Measurements from ENCODE around the gene ARSG. TPM values are rescaled to one million over a fixed set of nuclear protein-coding genes. Genes with fewer than 3 reads are reported as not detected.
"Not testable (repeated sequence)": the region's sequence is repeated elsewhere in the genome, so short reads cannot be mapped to it uniquely, and the experiment has no call there.

Gene ARSG
- total RNA-seq, 1 donor from 2014 or later = 7.4 TPM

- no peak overlapping the region for H3K4me3 Mint-ChIP-seq (ENCODE audit: unreplicated experiment)
- no peaks in the 10 kb centered on the region for H3K27me3 Mint-ChIP-seq (ENCODE audit: low read depth)
- TF ChIP-seq CTCF (IDR thresholded peaks at IDR 0.05) = no peak
- peaks cover 20% of the 10 kb centered on the region for H3K36me3 Mint-ChIP-seq (ENCODE audit: low read depth)
- no peak for DNase-seq (ENCODE audit: low spot score)
- H3K9me3 Mint-ChIP-seq (ENCODE audit: low read depth) = no peaks in the 10 kb centered on the region
- peaks cover 21% of the 10 kb centered on the region for H3K4me1 Mint-ChIP-seq (ENCODE audit: low read depth)
- H3K27ac Mint-ChIP-seq (ENCODE audit: unreplicated experiment) = no peak overlapping the region
Observed at GRCh38 chr17:68257934-68258333, 33.4 kb upstream of the ARSG start.

GRCh38 chr17:68258890-68259647 lies 32.2 kb upstream of the ARSG start:
- not testable (repeated sequence) for DNase-seq (ENCODE audit: low spot score); H3K9me3 Mint-ChIP-seq (ENCODE audit: low read depth); H3K27me3 Mint-ChIP-seq (ENCODE audit: low read depth)
- H3K4me1 Mint-ChIP-seq (ENCODE audit: low read depth) = peaks cover 27% of the 10 kb centered on the region
- peaks cover 16% of the 10 kb centered on the region for H3K36me3 Mint-ChIP-seq (ENCODE audit: low read depth)
- peak overlapping the region; percentile 61 for H3K4me3 Mint-ChIP-seq (ENCODE audit: unreplicated experiment)
- H3K27ac Mint-ChIP-seq (ENCODE audit: unreplicated experiment) = peak overlapping the region; percentile 69

- Mint-ChIP-seq H3K36me3 (ENCODE audit: low read depth) (peaks cover 13% of the 10 kb centered on the region), H3K4me1 (ENCODE audit: low read depth) (peaks cover 27% of the 10 kb centered on the region), H3K27ac (ENCODE audit: unreplicated experiment) (peak overlapping the region; percentile 49), H3K4me3 (ENCODE audit: unreplicated experiment) (peak overlapping the region; percentile 61)
- not testable (repeated sequence) for H3K27me3 Mint-ChIP-seq (ENCODE audit: low read depth); H3K9me3 Mint-ChIP-seq (ENCODE audit: low read depth); DNase-seq (ENCODE audit: low spot score)
Observed at GRCh38 chr17:68259648-68259951, 31.7 kb upstream of the ARSG start.

- no peak overlapping the region for H3K4me3 Mint-ChIP-seq (ENCODE audit: unreplicated experiment)
- H3K36me3 Mint-ChIP-seq (ENCODE audit: low read depth) = peaks cover 11% of the 10 kb centered on the region
- no peaks in the 10 kb centered on the region for H3K9me3 Mint-ChIP-seq (ENCODE audit: low read depth)
- peaks cover 27% of the 10 kb centered on the region for H3K4me1 Mint-ChIP-seq (ENCODE audit: low read depth)
- no peak for TF ChIP-seq CTCF (IDR thresholded peaks at IDR 0.05)
- no peaks in the 10 kb centered on the region for H3K27me3 Mint-ChIP-seq (ENCODE audit: low read depth)
- no peak for DNase-seq (ENCODE audit: low spot score)
- H3K27ac Mint-ChIP-seq (ENCODE audit: unreplicated experiment) = no peak overlapping the region
Observed at GRCh38 chr17:68260051-68260762, 31.1 kb upstream of the ARSG start.

GRCh38 chr17:68262467-68262866 lies 28.8 kb upstream of the ARSG start:
- DNase-seq (ENCODE audit: low spot score); H3K27me3 Mint-ChIP-seq (ENCODE audit: low read depth); H3K27ac Mint-ChIP-seq (ENCODE audit: unreplicated experiment); H3K9me3 Mint-ChIP-seq (ENCODE audit: low read depth); H3K4me3 Mint-ChIP-seq (ENCODE audit: unreplicated experiment); H3K36me3 Mint-ChIP-seq (ENCODE audit: low read depth): not testable (repeated sequence)
- peaks cover 27% of the 10 kb centered on the region for H3K4me1 Mint-ChIP-seq (ENCODE audit: low read depth)

GRCh38 chr17:68263101-68263681 lies 28.1 kb upstream of the ARSG start:
- H3K27ac Mint-ChIP-seq (ENCODE audit: unreplicated experiment) = not testable (repeated sequence)

GRCh38 chr17:68265833-68266232 lies 25.5 kb upstream of the ARSG start:
- not testable (repeated sequence) for H3K4me1 Mint-ChIP-seq (ENCODE audit: low read depth); H3K4me3 Mint-ChIP-seq (ENCODE audit: unreplicated experiment); H3K27ac Mint-ChIP-seq (ENCODE audit: unreplicated experiment); H3K27me3 Mint-ChIP-seq (ENCODE audit: low read depth); H3K9me3 Mint-ChIP-seq (ENCODE audit: low read depth); DNase-seq (ENCODE audit: low spot score); H3K36me3 Mint-ChIP-seq (ENCODE audit: low read depth)

More at GRCh38 chr17:68263101-68263681, 28.1 kb upstream of the ARSG start:
- not testable (repeated sequence) for H3K27me3 Mint-ChIP-seq (ENCODE audit: low read depth); DNase-seq (ENCODE audit: low spot score); H3K36me3 Mint-ChIP-seq (ENCODE audit: low read depth); H3K4me3 Mint-ChIP-seq (ENCODE audit: unreplicated experiment); H3K9me3 Mint-ChIP-seq (ENCODE audit: low read depth)
- H3K4me1 Mint-ChIP-seq (ENCODE audit: low read depth) = peaks cover 22% of the 10 kb centered on the region
- peak; percentile 83 for TF ChIP-seq CTCF (IDR thresholded peaks at IDR 0.05)

Data from chondrocyte (in vitro differentiated cells).